WERI-Rb-1 (cell line): Measurements from ENCODE around the gene PRSS57.

ENCODE experiments used
- DNase-seq: peaks from one replicate; pipeline ENCODE4 v3.0.0-alpha.2; 2020
- H3K27ac ChIP-seq: fragments of 250-450 bp; sonication (Bioruptor Pico); 2 replicates; pipeline ENCODE4 v1.5.1; 2020; ENCODE audit warnings: mild to moderate bottlenecking, moderate library complexity
- H3K27me3 ChIP-seq: fragments of 250-450 bp; sonication (Bioruptor Pico); 2 replicates; pipeline ENCODE4 v1.5.1; 2021; ENCODE audit warnings: mild to moderate bottlenecking, low read depth, moderate library complexity; ENCODE audit not compliant: insufficient read depth, severe bottlenecking
- H3K36me3 ChIP-seq: fragments of 250-450 bp; sonication (Bioruptor Pico); 2 replicates; pipeline ENCODE4 v1.5.1; 2020; ENCODE audit warnings: mild to moderate bottlenecking, moderate library complexity
- H3K4me3 ChIP-seq: 2 replicates; pipeline ENCODE4 v1.5.1; 2011; ENCODE audit warnings: low read depth, mild to moderate bottlenecking, control low read depth, low read length
- H3K9me3 ChIP-seq: fragments of 250-450 bp; sonication (Bioruptor Pico); 2 replicates; pipeline ENCODE4 v1.5.1; 2021; ENCODE audit warnings: mild to moderate bottlenecking, moderate library complexity; ENCODE audit not compliant: severe bottlenecking
- CTCF ChIP-seq: IDR thresholded peaks from 2 replicates; pipeline ENCODE4 v1.5.1; 2011; ENCODE audit warnings: low read depth, mild to moderate bottlenecking, control low read depth, inconsistent platforms, low read length

The PRSS57 gene

GRCh38 chr19:738509-739128 is 43.4 kb upstream of the PRSS57 start:
- H3K27me3 ChIP-seq, result no peaks in the 10 kb centered on the region
- no peak for TF ChIP-seq CTCF
- peaks cover 35% of the 10 kb centered on the region for H3K36me3 ChIP-seq
- DNase-seq, result no peak
- H3K27ac ChIP-seq, result no peak overlapping the region
- H3K9me3 ChIP-seq, result no peaks in the 10 kb centered on the region
- H3K4me3 ChIP-seq, result no peak overlapping the region

DNA sequence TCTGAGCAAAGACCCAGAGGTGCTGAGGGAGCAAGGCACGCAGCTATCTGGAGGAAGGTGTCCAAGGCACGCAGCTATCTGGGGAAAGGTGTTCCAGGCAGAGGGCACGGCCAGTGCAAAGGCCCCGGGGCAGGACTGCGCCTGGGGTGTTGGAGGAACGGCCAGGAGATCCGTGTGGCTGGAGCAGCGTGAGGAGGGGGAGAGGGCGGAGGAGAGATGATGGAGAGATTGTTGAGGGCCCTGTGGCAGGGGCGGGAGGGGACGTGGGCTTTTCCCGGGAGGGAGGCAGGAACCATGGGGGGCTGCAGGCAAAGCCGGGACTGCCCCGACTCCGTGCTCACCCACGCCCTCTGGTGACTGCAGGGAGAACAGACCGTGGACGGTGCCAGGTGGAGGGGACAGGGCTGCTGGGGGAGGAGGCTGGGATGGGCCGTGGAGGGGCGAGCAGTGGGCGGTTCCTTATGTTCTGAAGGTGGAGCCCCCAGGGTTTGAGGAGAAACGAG is 42.4 kb upstream of the PRSS57 start:
- TF ChIP-seq CTCF, result peak; percentile 86

GRCh38 chr19:736125-736524 is 40.9 kb upstream of the PRSS57 start:
- no peak for TF ChIP-seq CTCF
- no peak for DNase-seq
- Histone ChIP-seq H3K27me3 (no peaks in the 10 kb centered on the region), H3K27ac (no peak overlapping the region), H3K4me3 (no peak overlapping the region), H3K9me3 (no peaks in the 10 kb centered on the region), H3K36me3 (peaks cover 45% of the 10 kb centered on the region)

More for the DNA sequence above, 42.4 kb upstream of the PRSS57 start:
- Histone ChIP-seq H3K36me3 (peaks cover 36% of the 10 kb centered on the region), H3K9me3 (no peaks in the 10 kb centered on the region), H3K27ac (no peak overlapping the region), H3K27me3 (no peaks in the 10 kb centered on the region), H3K4me3 (no peak overlapping the region)
- peak; percentile 78 for DNase-seq

DNA sequence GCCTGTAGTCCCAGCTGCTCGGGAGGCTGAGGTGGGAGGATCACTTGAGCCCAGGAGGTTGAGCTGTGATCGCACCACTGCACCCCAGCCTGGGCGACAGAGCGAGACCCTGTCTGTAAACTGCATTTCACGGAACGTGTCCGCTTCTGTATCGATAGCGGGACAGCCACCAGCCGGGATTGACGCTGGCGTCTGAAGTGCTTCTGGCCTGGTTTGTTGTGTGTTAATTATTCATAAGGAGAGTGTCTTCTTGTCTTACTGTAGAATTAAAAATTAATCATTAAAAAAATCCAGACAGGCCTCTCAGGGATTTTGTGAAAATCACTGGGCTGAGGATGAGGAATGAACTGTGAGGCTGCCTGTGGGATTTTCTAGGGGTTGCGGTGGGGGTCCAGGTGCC is 39.5 kb upstream of the PRSS57 start:
- DNase-seq, result no peak
- Histone ChIP-seq H3K4me3 (no peak overlapping the region), H3K27me3 (no peaks in the 10 kb centered on the region), H3K36me3 (peaks cover 46% of the 10 kb centered on the region), H3K9me3 (no peaks in the 10 kb centered on the region), H3K27ac (no peak overlapping the region)
- no peak for TF ChIP-seq CTCF

DNA sequence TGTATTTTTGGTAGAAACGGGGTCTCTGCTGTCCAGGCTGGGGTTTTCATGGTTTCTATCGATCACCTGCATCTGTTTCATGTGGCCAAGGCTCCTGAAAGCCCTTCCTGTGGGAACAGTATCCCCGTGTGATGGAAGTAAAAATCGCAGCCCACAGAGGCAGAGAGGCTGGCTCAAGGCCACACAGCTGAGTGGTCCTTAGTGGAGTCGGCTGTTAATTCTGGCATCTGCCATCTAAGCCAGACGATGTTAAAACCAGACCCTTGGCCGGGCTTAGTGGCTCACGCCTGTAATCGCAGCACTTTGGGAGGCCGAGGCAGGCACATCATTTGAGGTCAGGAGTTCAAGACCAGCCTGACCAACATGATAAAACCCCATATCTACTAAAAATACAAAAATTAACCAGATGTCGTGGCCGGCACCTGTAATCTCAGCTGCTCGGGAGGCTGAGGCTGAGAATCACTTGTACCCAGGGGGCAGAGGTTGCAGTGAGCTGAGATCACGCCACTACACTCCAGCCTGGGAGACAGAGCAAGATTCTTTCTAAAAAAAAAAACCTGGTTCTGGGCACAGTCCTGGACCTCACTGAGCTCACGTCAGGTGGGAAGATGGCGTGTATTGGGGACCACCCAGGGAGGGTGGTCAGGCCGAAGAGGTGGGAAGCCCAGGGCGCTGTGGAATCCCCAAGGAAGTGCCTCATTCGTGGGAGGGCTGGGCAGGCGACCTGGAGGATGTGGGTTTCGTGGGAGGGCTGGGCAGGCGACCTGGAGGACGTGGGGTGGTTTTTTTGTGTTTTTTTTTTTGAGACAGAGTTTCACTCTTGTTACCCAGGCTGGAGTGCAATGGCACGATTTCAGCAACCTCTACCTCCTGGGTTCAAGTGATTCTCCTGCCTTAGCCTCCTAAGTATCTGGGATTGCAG is 37.2 kb upstream of the PRSS57 start:
- no peak for TF ChIP-seq CTCF

More for the DNA sequence above, 37.2 kb upstream of the PRSS57 start:
- H3K27me3 ChIP-seq, result no peaks in the 10 kb centered on the region
- no peak overlapping the region for H3K4me3 ChIP-seq
- DNase-seq, result no peak
- peaks cover 61% of the 10 kb centered on the region for H3K36me3 ChIP-seq
- no peak overlapping the region for H3K27ac ChIP-seq
- H3K9me3 ChIP-seq, result no peaks in the 10 kb centered on the region
